ENCODE data around the gene ZNFX1. TPM values are rescaled to one million over a fixed set of nuclear protein-coding genes. Genes with fewer than 3 reads are reported as not detected.

ZNFX1 gene
- 21.1 to 25.1 TPM (median 23.2 TPM) in 5 replicates for total RNA-seq (2022; extraction: Qiagen RNA extraction; ENCODE audit: low read depth)

DNA sequence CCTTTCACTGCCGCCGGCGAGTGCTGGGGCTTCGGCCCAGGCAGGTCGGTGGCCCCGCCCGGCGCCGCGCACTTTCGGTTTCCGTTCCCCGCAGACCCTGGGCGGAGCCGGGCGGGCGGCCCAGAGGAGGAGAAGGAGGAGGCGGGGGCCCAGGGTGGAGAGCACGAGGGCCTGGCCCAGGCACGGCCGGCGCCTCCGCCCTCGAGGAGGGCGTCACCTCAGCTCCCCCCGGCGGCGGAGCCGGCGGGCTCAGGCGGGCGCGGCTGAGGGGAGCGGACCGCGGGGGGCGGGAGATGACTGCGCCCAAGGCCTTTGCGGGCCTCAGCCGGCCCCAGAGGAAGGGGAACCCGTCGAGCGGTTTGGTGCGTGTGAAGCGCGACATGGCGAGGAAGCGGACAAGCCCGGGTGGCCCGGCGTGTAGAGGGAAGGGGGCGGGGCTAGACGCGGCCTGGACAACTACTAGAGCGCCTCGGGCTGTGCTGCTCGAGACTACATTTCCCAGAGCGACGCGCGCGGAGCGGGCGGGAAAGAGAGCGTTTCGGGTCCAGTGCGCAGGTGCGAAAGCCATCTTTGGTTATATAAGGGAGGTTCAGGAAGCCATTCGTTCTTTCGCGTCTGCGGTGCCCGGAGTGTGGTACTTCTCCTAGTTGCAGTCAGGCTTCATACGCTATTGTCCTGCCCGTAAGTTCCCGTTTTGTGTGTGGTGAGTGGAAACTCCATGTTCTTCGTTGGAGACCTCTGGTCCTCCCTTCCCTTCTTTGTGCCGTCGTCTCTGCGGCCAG lies at the start of gene ZNFX1:
Gene ZNFX1 (minus strand): TSS at position 22 of the 782 bp plus-strand sequence. CDS start 2,218 bp downstream, outside the sequence.

DNA sequence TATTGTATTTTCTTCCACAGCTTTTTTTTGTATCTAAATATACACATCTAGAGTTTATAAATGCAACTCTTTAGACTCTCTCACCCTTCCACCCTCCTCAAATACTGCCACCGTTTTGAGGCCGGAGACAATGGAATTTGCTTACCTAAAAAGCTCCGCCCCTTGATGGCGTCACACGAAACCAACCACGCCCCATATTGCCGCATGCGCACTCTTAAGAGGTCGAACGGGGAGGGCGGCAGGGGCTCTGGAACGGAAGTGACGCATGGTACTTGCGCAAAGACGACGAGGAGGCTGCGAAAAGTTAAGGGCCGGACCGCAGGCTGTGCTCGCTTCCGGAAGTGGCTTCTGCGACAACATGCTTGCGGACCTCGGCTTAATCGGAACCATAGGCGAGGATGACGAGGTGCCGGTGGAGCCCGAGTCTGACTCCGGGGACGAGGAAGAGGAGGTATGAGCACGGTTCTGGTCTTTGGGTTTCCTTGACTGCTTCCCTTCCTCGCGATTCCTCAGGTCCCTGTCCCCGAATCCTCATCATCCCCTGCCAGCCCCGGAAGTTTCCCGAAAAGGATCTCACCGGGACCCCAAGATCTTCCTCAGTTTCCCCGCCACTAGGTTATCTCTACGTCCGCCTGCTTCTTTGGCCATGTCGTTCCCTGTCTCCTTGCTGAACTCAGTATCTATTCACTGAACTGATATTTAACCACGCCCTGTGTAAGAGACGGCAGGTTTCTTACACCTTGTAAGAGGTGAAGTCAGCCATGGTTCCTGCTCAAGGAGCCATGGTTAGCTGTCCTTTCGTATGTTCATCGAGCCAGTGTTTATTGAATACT lies 58.5 kb downstream of the ZNFX1 start, which contains the start of gene DDX27:
Gene DDX27 (plus strand): TSS at position 326 of the 833 bp plus-strand sequence. CDS start 33 bp downstream, at position 359.

Other genes starting within 250 kb of the ZNFX1 start
- 85.1 to 106 TPM (median 92.0 TPM) in 5 replicates for gene CSE1L, start 231.7 kb downstream of the ZNFX1 start, total RNA-seq (2022; extraction: Qiagen RNA extraction; ENCODE audit: low read depth)
- 52.9 to 63.6 TPM (median 58.4 TPM) in 5 replicates for gene STAU1, start 89.7 kb downstream of the ZNFX1 start, total RNA-seq (2022; extraction: Qiagen RNA extraction; ENCODE audit: low read depth)
- 58.3 to 61.2 TPM (median 60.3 TPM) in 5 replicates for gene DDX27, start 58.6 kb downstream of the ZNFX1 start, total RNA-seq (2022; extraction: Qiagen RNA extraction; ENCODE audit: low read depth)
- 0.41 to 4.3 TPM (median 1.0 TPM) in 5 replicates for gene KCNB1, start 204.6 kb upstream of the ZNFX1 start, total RNA-seq (2022; extraction: Qiagen RNA extraction; ENCODE audit: low read depth)